KOPT-K1 (cell line): ENCODE measurements around the gene SFMBT2.

Source experiments
- H3K27ac ChIP-seq: fragments of 200-600 bp; sonication (generic); 2 replicates; pipeline ENCODE4 v1.5.1; 2016; ENCODE audit warnings: antibody characterized with exemption, mild to moderate bottlenecking, low read depth, low read length; ENCODE audit not compliant: poor library complexity, severe bottlenecking
- H3K36me3 ChIP-seq: fragments of 200-600 bp; sonication (generic); 2 replicates; pipeline ENCODE4 v1.5.1; 2017; ENCODE audit warnings: antibody characterized with exemption, mild to moderate bottlenecking, low read length, moderate library complexity; ENCODE audit not compliant: insufficient read depth
- H3K9me3 ChIP-seq: fragments of 200-600 bp; sonication (generic); 2 replicates; pipeline ENCODE4 v1.5.1; 2017; ENCODE audit warnings: antibody characterized with exemption, low read length, mild to moderate bottlenecking; ENCODE audit not compliant: insufficient read depth, poor library complexity, severe bottlenecking

Gene SFMBT2

GRCh38 chr10:7373039-7373438 is 37.8 kb downstream of the SFMBT2 start:
- Histone ChIP-seq H3K36me3 (peaks cover 85% of the 10 kb centered on the region), H3K9me3 (no peaks in the 10 kb centered on the region), H3K27ac (no peak overlapping the region)

GRCh38 chr10:7372504-7372903 is 38.3 kb downstream of the SFMBT2 start:
- no peak overlapping the region for H3K27ac ChIP-seq
- peaks cover 85% of the 10 kb centered on the region for H3K36me3 ChIP-seq
- H3K9me3 ChIP-seq = no peaks in the 10 kb centered on the region

GRCh38 chr10:7370511-7370910 is 40.3 kb downstream of the SFMBT2 start:
- Histone ChIP-seq H3K9me3 (no peaks in the 10 kb centered on the region), H3K36me3 (peaks cover 94% of the 10 kb centered on the region), H3K27ac (no peak overlapping the region)

GRCh38 chr10:7365027-7365745 is 45.6 kb downstream of the SFMBT2 start:
- H3K9me3 ChIP-seq = peaks cover 30% of the 10 kb centered on the region
- peaks cover 100% of the 10 kb centered on the region for H3K36me3 ChIP-seq
- H3K27ac ChIP-seq = no peak overlapping the region

GRCh38 chr10:7364474-7364873 is 46.4 kb downstream of the SFMBT2 start:
- peaks cover 100% of the 10 kb centered on the region for H3K36me3 ChIP-seq
- H3K27ac ChIP-seq = no peak overlapping the region
- H3K9me3 ChIP-seq = peaks cover 30% of the 10 kb centered on the region

GRCh38 chr10:7363700-7364099 is 47.1 kb downstream of the SFMBT2 start:
- no peak overlapping the region for H3K27ac ChIP-seq
- peaks cover 100% of the 10 kb centered on the region for H3K36me3 ChIP-seq
- peaks cover 38% of the 10 kb centered on the region for H3K9me3 ChIP-seq

GRCh38 chr10:7362471-7362870 is 48.4 kb downstream of the SFMBT2 start:
- Histone ChIP-seq H3K9me3 (peaks cover 38% of the 10 kb centered on the region), H3K36me3 (peaks cover 100% of the 10 kb centered on the region), H3K27ac (no peak overlapping the region)

GRCh38 chr10:7361316-7361715 is 49.5 kb downstream of the SFMBT2 start:
- H3K36me3 ChIP-seq = peaks cover 98% of the 10 kb centered on the region
- H3K9me3 ChIP-seq = peaks cover 38% of the 10 kb centered on the region
- H3K27ac ChIP-seq = no peak overlapping the region

- Histone ChIP-seq H3K36me3 (peaks cover 84% of the 10 kb centered on the region), H3K9me3 (peaks cover 38% of the 10 kb centered on the region), H3K27ac (no peak overlapping the region)
Observed at GRCh38 chr10:7359954-7360353, 50.9 kb downstream of the SFMBT2 start.

- Histone ChIP-seq H3K9me3 (peaks cover 38% of the 10 kb centered on the region), H3K36me3 (peaks cover 78% of the 10 kb centered on the region), H3K27ac (no peak overlapping the region)
Observed at GRCh38 chr10:7359356-7359755, 51.5 kb downstream of the SFMBT2 start.

GRCh38 chr10:7357193-7357592 is 53.6 kb downstream of the SFMBT2 start:
- H3K36me3 ChIP-seq = peaks cover 57% of the 10 kb centered on the region
- peaks cover 18% of the 10 kb centered on the region for H3K9me3 ChIP-seq
- no peak overlapping the region for H3K27ac ChIP-seq

- peaks cover 55% of the 10 kb centered on the region for H3K36me3 ChIP-seq
- no peak overlapping the region for H3K27ac ChIP-seq
- H3K9me3 ChIP-seq = peaks cover 8% of the 10 kb centered on the region
Observed at GRCh38 chr10:7354330-7355047, 56.3 kb downstream of the SFMBT2 start.

- Histone ChIP-seq H3K9me3 (no peaks in the 10 kb centered on the region), H3K36me3 (peaks cover 30% of the 10 kb centered on the region), H3K27ac (no peak overlapping the region)
Observed at GRCh38 chr10:7351894-7352293, 58.9 kb downstream of the SFMBT2 start.

- no peaks in the 10 kb centered on the region for H3K9me3 ChIP-seq
- no peak overlapping the region for H3K27ac ChIP-seq
- H3K36me3 ChIP-seq = peaks cover 31% of the 10 kb centered on the region
Observed at GRCh38 chr10:7350541-7351195, 60.2 kb downstream of the SFMBT2 start.

GRCh38 chr10:7345717-7346116 is 65.1 kb downstream of the SFMBT2 start:
- Histone ChIP-seq H3K27ac (no peak overlapping the region), H3K36me3 (peaks cover 45% of the 10 kb centered on the region), H3K9me3 (peaks cover 12% of the 10 kb centered on the region)
